ENCODE measurements around the gene PPP1R14B. TPM values are rescaled to one million over a fixed set of nuclear protein-coding genes. Genes with fewer than 3 reads are reported as not detected.

The PPP1R14B gene
- total RNA-seq, 4 donors from 2014 or later = 34.2 to 103 (median 83.8) TPM

- intact Hi-C loops (cut with DNase I) = no loop called here
- Histone ChIP-seq H3K4me1 (no peaks in the 10 kb centered on the region), H3K4me3 (replicated peaks in 1 of 3) (no peak overlapping the region), H3K36me3 (peaks cover 0 to 7% of the 10 kb centered on the region in 2 donors), H3K27ac (no peak overlapping the region), H3K27me3 (no peaks in the 10 kb centered on the region), H3K9me3 (no peaks in the 10 kb centered on the region)
- DNase-seq = no peak
- 93 to 96% methylated on average over 3 to 7 of the region's 7 CpGs for WGBS, 2 donors
- no peak for TF ChIP-seq POLR2A (IDR thresholded peaks at IDR 0.05)
- no peak for TF ChIP-seq CTCF (IDR thresholded peaks at IDR 0.05)
Measured at GRCh38 chr11:64219354-64219684, 27.4 kb downstream of the PPP1R14B start.

GRCh38 chr11:64218628-64219353 lies 28.0 kb downstream of the PPP1R14B start:
- no peak overlapping the region for H3K27ac ChIP-seq
- H3K36me3 ChIP-seq = peaks cover 0 to 7% of the 10 kb centered on the region in 2 donors
- no peaks in the 10 kb centered on the region for H3K27me3 ChIP-seq
- intact Hi-C loops (cut with DNase I) = no loop called here
- 79 to 86% methylated on average over 4 to 8 of the region's 11 CpGs for WGBS, 2 donors
- TF ChIP-seq POLR2A (IDR thresholded peaks at IDR 0.05) (no peak), CTCF (IDR thresholded peaks at IDR 0.05) (no peak)
- H3K4me3 ChIP-seq (replicated peaks in 1 of 3) = no peak overlapping the region
- H3K9me3 ChIP-seq = no peaks in the 10 kb centered on the region
- no peak for DNase-seq
- H3K4me1 ChIP-seq = no peaks in the 10 kb centered on the region

GRCh38 chr11:64216879-64217278 lies 29.9 kb downstream of the PPP1R14B start:
- no peaks in the 10 kb centered on the region for H3K4me1 ChIP-seq
- TF ChIP-seq POLR2A (IDR thresholded peaks at IDR 0.05) (no peak), CTCF (IDR thresholded peaks at IDR 0.05) (no peak)
- H3K9me3 ChIP-seq = no peaks in the 10 kb centered on the region
- no peaks in the 10 kb centered on the region for H3K27me3 ChIP-seq
- H3K36me3 ChIP-seq = peaks cover 0 to 7% of the 10 kb centered on the region in 2 donors
- intact Hi-C loops (cut with DNase I) = no loop called here
- H3K27ac ChIP-seq = no peak overlapping the region
- 88 to 90% methylated on average over 6 of the region's 6 CpGs for WGBS, 2 donors
- H3K4me3 ChIP-seq (replicated peaks in 1 of 3) = no peak overlapping the region
- DNase-seq = no peak

GRCh38 chr11:64211181-64211872 lies 35.4 kb downstream of the PPP1R14B start:
- H3K4me1 ChIP-seq = peaks cover 0 to 15% of the 10 kb centered on the region in 2 donors
- no peak overlapping the region for H3K4me3 ChIP-seq (replicated peaks in 1 of 3)
- H3K9me3 ChIP-seq = no peaks in the 10 kb centered on the region
- no peaks in the 10 kb centered on the region for H3K36me3 ChIP-seq
- H3K27me3 ChIP-seq = no peaks in the 10 kb centered on the region
- DNase-seq = no peak
- TF ChIP-seq CTCF (IDR thresholded peaks at IDR 0.05) (no peak), POLR2A (IDR thresholded peaks at IDR 0.05) (no peak)
- intact Hi-C loops (cut with DNase I) = no loop called here
- WGBS, 2 donors = 84 to 87% methylated on average over 18 to 23 of the region's 30 CpGs
- no peak overlapping the region for H3K27ac ChIP-seq

Data from thyroid gland (tissue), 4 donors.